Neural cell (in vitro differentiated cells): ENCODE data around the gene STN1. TPM values are rescaled to one million over a fixed set of nuclear protein-coding genes. Genes with fewer than 3 reads are reported as not detected.

Experiments used
- H2AFZ ChIP-seq: fragments of 200-600, 300-800 bp; sonication (generic), shearing (Covaris generic); 2 replicates; pipeline ENCODE4 v1.6.0; 2014; ENCODE audit warnings: low read depth, mild to moderate bottlenecking, antibody characterized with exemption, low read length, moderate library complexity
- H3F3A ChIP-seq: fragments of 200-600 bp; shearing (Covaris generic); 2 replicates; pipeline ENCODE4 v1.6.1; 2016; ENCODE audit warnings: mild to moderate bottlenecking, moderate library complexity, mixed read lengths, antibody characterized with exemption, low read length; ENCODE audit not compliant: insufficient read depth, poor library complexity, severe bottlenecking
- H3K27ac ChIP-seq: fragments of 200-600, 300-800 bp; sonication (generic), shearing (Covaris generic); 2 replicates; pipeline ENCODE4 v1.5.1; 2014; ENCODE audit warnings: mild to moderate bottlenecking, low read length, moderate library complexity
- H3K27me3 ChIP-seq: fragments of 300-800, 200-600 bp; sonication (generic), shearing (Covaris generic); 2 replicates; pipeline ENCODE4 v1.6.0; 2014; ENCODE audit warnings: mild to moderate bottlenecking, low read depth, low read length, moderate library complexity; ENCODE audit not compliant: insufficient read depth
- H3K36me3 ChIP-seq: fragments of 300-800, 200-600 bp; sonication (generic), shearing (Covaris generic); 2 replicates; pipeline ENCODE4 v1.5.1; 2014; ENCODE audit warnings: mild to moderate bottlenecking, antibody characterized with exemption, low read length, moderate library complexity; ENCODE audit not compliant: insufficient read depth
- H3K4me2 ChIP-seq: fragments of 300-800, 200-600 bp; sonication (generic), shearing (Covaris generic); 2 replicates; pipeline ENCODE4 v1.6.0; 2014; ENCODE audit warnings: mild to moderate bottlenecking, low read length
- H3K4me3 ChIP-seq: fragments of 300-800, 200-600 bp; sonication (generic), shearing (Covaris generic); 2 replicates; pipeline ENCODE4 v1.5.1; 2014; ENCODE audit warnings: mild to moderate bottlenecking, low read length, moderate library complexity
- H3K79me2 ChIP-seq: fragments of 200-600 bp; shearing (Covaris generic); replicated peaks from 2 replicates; pipeline ENCODE4 v1.6.0; 2014; ENCODE audit warnings: mild to moderate bottlenecking, low read length, moderate library complexity; ENCODE audit not compliant: insufficient read depth
- H3K9ac ChIP-seq: fragments of 300-800, 200-600 bp; sonication (generic), shearing (Covaris generic); 2 replicates; pipeline ENCODE4 v1.6.1; 2016; ENCODE audit warnings: mild to moderate bottlenecking, low read length, mixed read lengths
- H3K9me2 ChIP-seq: fragments of 200-600 bp; shearing (Covaris generic); 2 replicates; pipeline ENCODE4 v1.6.1; 2016; ENCODE audit warnings: mild to moderate bottlenecking, low read length, mixed read lengths; ENCODE audit not compliant: insufficient read depth
- H3K9me3 ChIP-seq: fragments of 200-600, 300-800 bp; sonication (generic), shearing (Covaris generic); 2 replicates; pipeline ENCODE4 v1.6.1; 2016; ENCODE audit warnings: mild to moderate bottlenecking, mixed run types, low read length, moderate library complexity, mixed read lengths
- H4K20me1 ChIP-seq: fragments of 200-600 bp; shearing (Covaris generic); 2 replicates; pipeline ENCODE4 v1.6.1; 2016; ENCODE audit warnings: mild to moderate bottlenecking, mixed run types; ENCODE audit not compliant: insufficient read depth
- CTCF ChIP-seq: fragments of 450-650 bp; IDR thresholded peaks from 2 replicates; pipeline ENCODE4 v1.5.1; 2014; ENCODE audit warnings: antibody characterized with exemption, mild to moderate bottlenecking, moderate library complexity; ENCODE audit not compliant: poor library complexity, severe bottlenecking
- EP300 ChIP-seq: fragments of 450-650 bp; conservative IDR thresholded peaks from 2 replicates; pipeline ENCODE4 v1.6.1; 2014; ENCODE audit warnings: antibody characterized with exemption, mild to moderate bottlenecking, moderate library complexity; ENCODE audit not compliant: poor library complexity, severe bottlenecking
- EZH2 ChIP-seq: fragments of 200-600, 300-800 bp; shearing (Covaris generic), sonication (generic); IDR thresholded peaks from 2 replicates; pipeline ENCODE4 v1.6.1; 2014; ENCODE audit warnings: antibody characterized with exemption, low read length, borderline replicate concordance, mild to moderate bottlenecking; ENCODE audit not compliant: insufficient read depth, poor library complexity, severe bottlenecking
- MXI1 ChIP-seq: fragments of 450-650 bp; conservative IDR thresholded peaks from 2 replicates; pipeline ENCODE4 v1.6.1; 2014; ENCODE audit warnings: antibody characterized with exemption, mild to moderate bottlenecking; ENCODE audit not compliant: poor library complexity, severe bottlenecking
- POLR2AphosphoS5 ChIP-seq: IDR thresholded peaks from 2 replicates; pipeline ENCODE4 v1.6.1; 2012
- RAD21 ChIP-seq: fragments of 450-650 bp; conservative IDR thresholded peaks from 2 replicates; pipeline ENCODE4 v1.6.1; 2014; ENCODE audit warnings: antibody characterized with exemption, mild to moderate bottlenecking, moderate library complexity
- REST ChIP-seq: IDR thresholded peaks from 2 replicates; pipeline ENCODE4 v1.6.1; 2012; ENCODE audit warnings: borderline replicate concordance
- SMC3 ChIP-seq: fragments of 450-650 bp; conservative IDR thresholded peaks from 2 replicates; pipeline ENCODE4 v1.6.1; 2014; ENCODE audit warnings: antibody characterized with exemption, mild to moderate bottlenecking, moderate library complexity; ENCODE audit not compliant: poor library complexity
- TAF1 ChIP-seq: IDR thresholded peaks from 2 replicates; pipeline ENCODE4 v1.6.1; 2012; ENCODE audit warnings: low read depth
- polyA plus RNA-seq: library from polyadenylated mRNA; depleted of rRNA; stranded (reverse); fragments of >200 nt; gene quantifications from 2 replicates; pipeline ENCODE4 v1.2.3, GENCODE V29; 2014

STN1 gene
- polyA plus RNA-seq, 1 donor from 2014 or later: 9.4 TPM

- Histone ChIP-seq H3K27ac (no peak overlapping the region), H3K4me2 (no peak overlapping the region), H3K36me3 (no peaks in the 10 kb centered on the region), H4K20me1 (no peaks in the 10 kb centered on the region), H3K4me3 (no peak overlapping the region), H3K27me3 (no peaks in the 10 kb centered on the region), H3K79me2 (no peaks in the 10 kb centered on the region), H3K9ac (no peak overlapping the region), H3K9me3 (no peaks in the 10 kb centered on the region), H3K9me2 (no peaks in the 10 kb centered on the region), H3F3A (no peaks in the 10 kb centered on the region), H2AFZ (no peak overlapping the region)
- TF ChIP-seq EZH2: no peak
- no peak for TF ChIP-seq EP300
- TF ChIP-seq RAD21: no peak
- TF ChIP-seq REST: no peak
- TF ChIP-seq POLR2AphosphoS5: no peak
- no peak for TF ChIP-seq TAF1
- TF ChIP-seq SMC3: no peak
- no peak for TF ChIP-seq CTCF
- TF ChIP-seq MXI1: no peak
Observed at GRCh38 chr10:103923502-103923901, 5.5 kb upstream of the STN1 start.

GRCh38 chr10:103922659-103923058, 4.7 kb upstream of the STN1 start:
- Histone ChIP-seq H3K36me3 (no peaks in the 10 kb centered on the region), H3K27ac (no peak overlapping the region), H4K20me1 (no peaks in the 10 kb centered on the region), H3K4me2 (no peak overlapping the region), H3K27me3 (no peaks in the 10 kb centered on the region), H3K79me2 (no peaks in the 10 kb centered on the region), H3F3A (no peaks in the 10 kb centered on the region), H3K9me2 (no peaks in the 10 kb centered on the region), H3K4me3 (no peak overlapping the region), H3K9ac (no peak overlapping the region), H2AFZ (no peak overlapping the region), H3K9me3 (no peaks in the 10 kb centered on the region)
- TF ChIP-seq CTCF (no peak), POLR2AphosphoS5 (no peak), MXI1 (no peak), RAD21 (no peak), SMC3 (no peak), EP300 (no peak), EZH2 (no peak), REST (no peak), TAF1 (no peak)
